ENCODE measurements around the gene SPAG5.

DNA sequence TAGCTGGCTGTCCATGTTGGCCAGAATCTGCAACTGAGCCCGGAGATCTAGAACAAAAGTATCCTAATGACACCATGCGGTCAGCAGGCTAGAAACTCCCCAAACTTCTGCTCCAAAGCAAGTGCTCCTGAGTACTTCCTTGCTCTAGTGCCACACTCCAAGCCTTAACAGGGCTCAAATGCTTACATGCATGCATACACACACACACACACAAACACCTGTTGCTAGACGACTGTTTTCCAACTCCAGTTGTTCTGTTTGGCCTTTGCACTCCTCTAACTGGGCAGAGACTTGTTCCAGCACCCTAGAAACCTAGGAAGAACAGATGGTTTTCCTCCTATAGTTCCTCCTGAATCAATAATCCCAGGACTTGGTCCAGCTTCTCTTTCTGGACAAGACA lies 14.4 kb downstream of the SPAG5 start:
- TF ChIP-seq, protein P1, sequence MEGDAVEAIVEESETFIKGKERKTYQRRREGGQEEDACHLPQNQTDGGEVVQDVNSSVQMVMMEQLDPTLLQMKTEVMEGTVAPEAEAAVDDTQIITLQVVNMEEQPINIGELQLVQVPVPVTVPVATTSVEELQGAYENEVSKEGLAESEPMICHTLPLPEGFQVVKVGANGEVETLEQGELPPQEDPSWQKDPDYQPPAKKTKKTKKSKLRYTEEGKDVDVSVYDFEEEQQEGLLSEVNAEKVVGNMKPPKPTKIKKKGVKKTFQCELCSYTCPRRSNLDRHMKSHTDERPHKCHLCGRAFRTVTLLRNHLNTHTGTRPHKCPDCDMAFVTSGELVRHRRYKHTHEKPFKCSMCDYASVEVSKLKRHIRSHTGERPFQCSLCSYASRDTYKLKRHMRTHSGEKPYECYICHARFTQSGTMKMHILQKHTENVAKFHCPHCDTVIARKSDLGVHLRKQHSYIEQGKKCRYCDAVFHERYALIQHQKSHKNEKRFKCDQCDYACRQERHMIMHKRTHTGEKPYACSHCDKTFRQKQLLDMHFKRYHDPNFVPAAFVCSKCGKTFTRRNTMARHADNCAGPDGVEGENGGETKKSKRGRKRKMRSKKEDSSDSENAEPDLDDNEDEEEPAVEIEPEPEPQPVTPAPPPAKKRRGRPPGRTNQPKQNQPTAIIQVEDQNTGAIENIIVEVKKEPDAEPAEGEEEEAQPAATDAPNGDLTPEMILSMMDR (conservative IDR thresholded peaks at IDR 0.05; ENCODE audit: low read length), result no peak
- no peak for TF ChIP-seq EZH2phosphoT487 (IDR thresholded peaks at IDR 0.05; ENCODE audit: borderline replicate concordance)
